Retinal pigment epithelial cell (primary cell): ENCODE measurements around the gene ISX.

Experiments
- DNase-seq: peaks from one replicate; pipeline ENCODE4 v3.0.0-alpha.2; 2010; ENCODE audit warnings: low read depth
- H3K4me3 ChIP-seq: 2 replicates; pipeline ENCODE4 v1.5.1; 2011; ENCODE audit warnings: mild to moderate bottlenecking, low read length, control low read depth, moderate library complexity
- TF ChIP-seq, protein P1 (sequence below): conservative IDR thresholded peaks from 2 replicates; pipeline ENCODE4 v1.5.1; 2011; ENCODE audit warnings: low read depth, low read length, control low read depth, inconsistent platforms

Gene ISX

DNA sequence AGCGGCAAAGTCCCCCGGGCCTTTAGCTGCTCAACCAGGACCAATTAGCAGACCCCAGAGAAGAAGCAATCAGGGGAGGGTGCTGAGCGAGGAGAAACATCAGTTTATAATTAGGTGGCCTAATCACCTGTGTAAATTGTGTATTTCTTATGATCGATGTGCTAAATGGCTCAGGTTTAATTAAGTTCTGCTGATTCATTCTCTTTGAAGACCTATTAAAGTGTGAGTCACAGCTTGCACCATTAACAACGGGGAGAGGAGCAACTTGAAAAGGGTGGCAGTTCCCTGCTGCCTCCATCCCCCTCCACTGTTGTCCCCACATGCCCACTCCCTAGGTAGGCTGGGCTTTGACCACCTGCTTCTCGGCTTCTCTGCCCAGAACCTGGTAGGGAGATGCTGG is 10.7 kb downstream of the ISX start:
- H3K4me3 ChIP-seq, result no peak overlapping the region
- DNase-seq, result no peak
- TF ChIP-seq, protein P1, sequence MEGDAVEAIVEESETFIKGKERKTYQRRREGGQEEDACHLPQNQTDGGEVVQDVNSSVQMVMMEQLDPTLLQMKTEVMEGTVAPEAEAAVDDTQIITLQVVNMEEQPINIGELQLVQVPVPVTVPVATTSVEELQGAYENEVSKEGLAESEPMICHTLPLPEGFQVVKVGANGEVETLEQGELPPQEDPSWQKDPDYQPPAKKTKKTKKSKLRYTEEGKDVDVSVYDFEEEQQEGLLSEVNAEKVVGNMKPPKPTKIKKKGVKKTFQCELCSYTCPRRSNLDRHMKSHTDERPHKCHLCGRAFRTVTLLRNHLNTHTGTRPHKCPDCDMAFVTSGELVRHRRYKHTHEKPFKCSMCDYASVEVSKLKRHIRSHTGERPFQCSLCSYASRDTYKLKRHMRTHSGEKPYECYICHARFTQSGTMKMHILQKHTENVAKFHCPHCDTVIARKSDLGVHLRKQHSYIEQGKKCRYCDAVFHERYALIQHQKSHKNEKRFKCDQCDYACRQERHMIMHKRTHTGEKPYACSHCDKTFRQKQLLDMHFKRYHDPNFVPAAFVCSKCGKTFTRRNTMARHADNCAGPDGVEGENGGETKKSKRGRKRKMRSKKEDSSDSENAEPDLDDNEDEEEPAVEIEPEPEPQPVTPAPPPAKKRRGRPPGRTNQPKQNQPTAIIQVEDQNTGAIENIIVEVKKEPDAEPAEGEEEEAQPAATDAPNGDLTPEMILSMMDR, result no peak

DNA sequence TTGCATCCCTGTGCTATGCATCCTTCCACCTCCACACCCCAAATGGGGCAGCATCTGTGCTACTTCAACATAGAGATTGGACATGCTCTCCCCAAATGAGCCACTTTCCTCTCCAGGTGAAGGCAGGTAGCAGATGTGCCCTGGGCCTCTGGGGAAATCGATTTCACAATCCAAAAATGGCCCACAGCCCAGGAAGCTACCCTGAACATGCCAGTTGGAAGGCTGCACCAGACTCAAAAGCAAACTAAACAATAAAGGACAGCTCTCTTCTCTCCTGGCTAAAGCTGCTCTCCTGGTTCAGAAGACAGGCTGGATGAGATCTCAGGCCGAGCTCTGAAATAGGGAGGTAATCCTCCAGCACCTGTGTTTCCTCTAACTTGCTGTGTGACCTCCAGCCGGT is 19.7 kb downstream of the ISX start:
- TF ChIP-seq, protein P1, result no peak

DNA sequence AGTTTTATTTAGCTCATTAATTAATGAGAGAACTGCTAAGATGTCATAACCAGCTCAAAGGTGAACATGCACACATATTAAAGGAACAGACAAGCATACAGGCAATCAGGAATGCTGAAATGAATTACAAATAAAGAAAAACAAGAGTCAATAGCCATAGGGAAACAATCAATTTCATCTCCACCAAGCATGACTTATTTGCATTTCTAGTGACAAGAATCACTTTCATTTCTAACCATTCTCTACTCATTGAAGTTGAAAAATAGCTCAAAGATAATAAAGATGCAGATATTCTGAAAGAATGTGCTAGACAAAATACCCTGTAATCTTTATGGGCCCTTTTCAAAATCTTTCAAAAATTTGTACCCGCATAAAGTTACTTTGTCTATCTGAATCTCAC is 23.2 kb downstream of the ISX start:
- TF ChIP-seq, protein P1, result no peak
- DNase-seq, result no peak
- no peak overlapping the region for H3K4me3 ChIP-seq

More for the DNA sequence above, 19.7 kb downstream of the ISX start:
- no peak overlapping the region for H3K4me3 ChIP-seq
- DNase-seq, result no peak

DNA sequence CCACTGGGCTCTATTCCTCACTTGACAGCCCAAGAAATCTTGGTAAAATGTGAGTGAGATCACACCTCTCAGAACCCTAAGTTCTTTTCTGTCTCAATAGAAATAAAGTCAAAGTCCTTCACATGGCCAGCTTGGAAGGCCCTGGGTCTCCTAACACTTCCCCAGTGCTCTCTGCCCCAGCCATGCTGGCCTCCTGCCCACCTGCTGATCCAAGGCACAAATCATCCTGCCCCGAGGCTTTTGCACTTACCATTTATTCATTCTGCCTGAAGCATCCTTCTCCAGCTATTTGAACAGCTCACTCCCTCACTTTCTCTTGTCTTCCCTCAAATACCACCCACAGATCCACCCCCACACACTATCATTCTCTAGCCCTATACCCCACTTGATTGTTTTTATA is 26.4 kb downstream of the ISX start:
- TF ChIP-seq, protein P1, result no peak
- no peak overlapping the region for H3K4me3 ChIP-seq
- no peak for DNase-seq

DNA sequence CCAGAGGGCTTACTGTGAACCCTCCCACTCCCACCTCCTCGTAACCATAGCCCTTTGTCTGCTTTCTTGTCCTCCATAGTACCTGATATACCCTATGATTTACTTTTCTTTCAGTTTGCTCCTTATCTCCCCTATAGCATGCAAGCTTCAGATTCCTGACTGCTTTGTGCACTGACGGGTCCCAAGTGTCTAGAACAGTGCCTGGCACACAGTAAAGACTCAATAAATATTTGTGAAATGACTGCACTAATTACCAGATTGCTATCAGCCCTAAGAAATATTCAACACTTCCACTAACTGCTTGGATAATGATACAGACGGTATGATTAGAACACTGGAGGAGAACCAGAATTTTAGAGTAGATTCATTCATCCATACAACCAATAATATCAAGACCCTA is 33.0 kb downstream of the ISX start:
- TF ChIP-seq, protein P1, result no peak
- DNase-seq, result no peak

DNA sequence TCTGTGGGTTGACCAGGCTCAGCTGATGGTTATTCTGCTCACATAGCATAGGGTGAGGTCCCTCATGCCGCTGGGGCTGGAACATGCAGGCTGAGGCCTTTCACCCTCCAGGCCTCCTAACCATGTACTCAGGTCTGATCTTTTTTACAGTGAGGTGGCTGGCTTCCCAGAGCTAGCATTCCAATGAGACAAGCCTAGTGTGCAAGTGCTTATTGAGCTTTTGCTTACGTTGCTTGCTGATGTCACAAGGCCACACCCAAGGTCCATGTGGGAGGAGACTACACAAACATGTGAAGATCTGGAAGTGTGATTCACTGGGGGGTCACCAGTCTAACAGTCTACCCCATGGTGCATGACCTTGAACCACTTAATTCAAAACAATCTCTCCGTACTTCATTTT is 33.9 kb downstream of the ISX start:
- TF ChIP-seq, protein P1, result no peak
- no peak overlapping the region for H3K4me3 ChIP-seq
- no peak for DNase-seq

More for the DNA sequence above, 33.0 kb downstream of the ISX start:
- H3K4me3 ChIP-seq, result no peak overlapping the region

DNA sequence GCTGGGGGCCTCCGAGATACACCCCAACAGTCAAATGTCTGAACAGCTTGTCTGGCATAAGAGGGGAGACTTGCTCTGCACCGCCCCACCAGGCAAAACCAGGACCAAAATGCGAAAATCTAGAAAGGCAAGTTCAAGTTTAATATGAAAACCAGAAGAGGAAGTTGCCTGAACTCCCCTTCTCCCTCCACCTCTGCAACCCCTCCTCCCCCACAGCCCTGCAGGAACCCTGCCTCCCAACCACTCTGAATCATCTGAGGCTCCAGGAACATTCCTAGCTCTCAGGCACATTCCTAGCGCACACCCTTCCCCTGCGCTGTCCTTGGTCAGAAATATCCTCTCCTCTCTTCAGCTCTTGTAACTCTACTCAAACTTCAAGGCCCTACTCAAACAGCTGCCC is 36.7 kb downstream of the ISX start:
- no peak overlapping the region for H3K4me3 ChIP-seq
- TF ChIP-seq, protein P1, result no peak
- no peak for DNase-seq
